Smooth muscle cell (in vitro differentiated cells): ENCODE data around the gene BFSP2. TPM values are rescaled to one million over a fixed set of nuclear protein-coding genes. Genes with fewer than 3 reads are reported as not detected.

Source experiments
- DNase-seq: peaks from one replicate; lab custom pipeline; 2025; ENCODE audit not compliant: unreplicated experiment; lab: John Stamatoyannopoulos, UW
- H2AFZ ChIP-seq: fragments of 200-600 bp; sonication (generic); 2 replicates; pipeline ENCODE4 v1.6.0; 2016; ENCODE audit warnings: antibody characterized with exemption, low read depth, mild to moderate bottlenecking
- H3F3A ChIP-seq: fragments of 200-600 bp; sonication (generic); 2 replicates; pipeline ENCODE4 v1.6.0; 2017; ENCODE audit warnings: antibody characterized with exemption, low read depth
- H3K27ac ChIP-seq: fragments of 200-600 bp; sonication (generic); 2 replicates; pipeline ENCODE4 v1.5.1; 2016; ENCODE audit warnings: low read depth, mild to moderate bottlenecking
- H3K27me3 ChIP-seq: fragments of 200-600 bp; sonication (generic); 2 replicates; pipeline ENCODE4 v1.6.1; 2016; ENCODE audit warnings: low read depth, mild to moderate bottlenecking
- H3K36me3 ChIP-seq: fragments of 200-600 bp; sonication (generic); 2 replicates; pipeline ENCODE4 v1.5.1; 2016; ENCODE audit warnings: low read depth
- H3K4me1 ChIP-seq: fragments of 200-600 bp; sonication (generic); 2 replicates; pipeline ENCODE4 v1.5.1; 2016; ENCODE audit warnings: low read depth
- H3K4me2 ChIP-seq: fragments of 200-600 bp; sonication (generic); 2 replicates; pipeline ENCODE4 v1.6.0; 2016; ENCODE audit warnings: mild to moderate bottlenecking
- H3K4me3 ChIP-seq: fragments of 200-600 bp; sonication (generic); 2 replicates; pipeline ENCODE4 v1.5.1; 2016; ENCODE audit warnings: mild to moderate bottlenecking
- H3K79me2 ChIP-seq: fragments of 200-600 bp; sonication (generic); 2 replicates; pipeline ENCODE4 v1.6.0; 2016; ENCODE audit warnings: low read depth, mild to moderate bottlenecking
- H3K9ac ChIP-seq: fragments of 200-600 bp; sonication (generic); 2 replicates; pipeline ENCODE4 v1.6.0; 2016; ENCODE audit warnings: low read depth
- H3K9me3 ChIP-seq: fragments of 200-600 bp; sonication (generic); replicated peaks from 2 replicates; pipeline ENCODE4 v1.5.1; 2016; ENCODE audit warnings: low read depth
- H4K20me1 ChIP-seq: fragments of 200-600 bp; sonication (generic); 2 replicates; pipeline ENCODE4 v1.6.0; 2016; ENCODE audit warnings: low read depth
- CTCF ChIP-seq: fragments of 200-600 bp; sonication (generic); IDR thresholded peaks from 2 replicates; pipeline ENCODE4 v1.5.1; 2017; ENCODE audit warnings: borderline replicate concordance, mild to moderate bottlenecking, antibody characterized with exemption; ENCODE audit not compliant: insufficient read depth, poor library complexity, severe bottlenecking
- WGBS: methylation state at CpG from one replicate; pipeline ENCODE4 v1.1.7; 2016; ENCODE audit warnings: low lambda C conversion rate; 5-methylcytosine and 5-hydroxymethylcytosine counted together
- polyA plus RNA-seq: library from polyadenylated mRNA; unstranded; fragments of >200 nt; fragmentation: Nextera tagmentation; extraction: Ambion mirVana; gene quantifications from 2 replicates; pipeline ENCODE4 v1.2.1, GENCODE V29; 2016
- total RNA-seq: library from RNA; depleted of rRNA; stranded (reverse); fragments of >200 nt; gene quantifications from 2 replicates; pipeline ENCODE4 v1.2.3, GENCODE V29; 2014

BFSP2 gene
- total and polyA plus RNA-seq, 2 experiments from 2014 or later = not detected

GRCh38 chr3:133366921-133367320, 32.9 kb upstream of the BFSP2 start:
- Histone ChIP-seq H3F3A (no peaks in the 10 kb centered on the region), H3K36me3 (no peaks in the 10 kb centered on the region), H3K9ac (no peak overlapping the region), H3K4me3 (no peak overlapping the region), H3K4me2 (no peak overlapping the region), H3K27me3 (no peaks in the 10 kb centered on the region), H4K20me1 (no peaks in the 10 kb centered on the region), H3K4me1 (peaks cover 7% of the 10 kb centered on the region), H3K27ac (no peak overlapping the region), H3K9me3 (no peaks in the 10 kb centered on the region), H3K79me2 (no peaks in the 10 kb centered on the region), H2AFZ (no peak overlapping the region)
- TF ChIP-seq CTCF = no peak
- 100% methylated on average over 2 of the region's 2 CpGs for WGBS
- no peak for DNase-seq

GRCh38 chr3:133367403-133367802, 32.5 kb upstream of the BFSP2 start:
- no peak for DNase-seq
- peaks cover 6% of the 10 kb centered on the region for H3K4me1 ChIP-seq
- no peak overlapping the region for H2AFZ ChIP-seq
- TF ChIP-seq CTCF = no peak
- no peaks in the 10 kb centered on the region for H3K9me3 ChIP-seq
- no peaks in the 10 kb centered on the region for H4K20me1 ChIP-seq
- H3K27ac ChIP-seq = no peak overlapping the region
- no peaks in the 10 kb centered on the region for H3K36me3 ChIP-seq
- H3K27me3 ChIP-seq = no peaks in the 10 kb centered on the region
- no peaks in the 10 kb centered on the region for H3F3A ChIP-seq
- no peaks in the 10 kb centered on the region for H3K79me2 ChIP-seq
- no peak overlapping the region for H3K9ac ChIP-seq
- H3K4me2 ChIP-seq = no peak overlapping the region
- no peak overlapping the region for H3K4me3 ChIP-seq
- 96% methylated on average over 3 of the region's 3 CpGs for WGBS

GRCh38 chr3:133367956-133368355, 31.9 kb upstream of the BFSP2 start:
- no peak overlapping the region for H3K4me2 ChIP-seq
- no peak overlapping the region for H2AFZ ChIP-seq
- WGBS = 91% methylated on average over 1 of the region's 1 CpG

More at GRCh38 chr3:133367956-133368355, 31.9 kb upstream of the BFSP2 start:
- no peak overlapping the region for H3K27ac ChIP-seq
- no peaks in the 10 kb centered on the region for H3F3A ChIP-seq
- TF ChIP-seq CTCF = no peak
- H3K9ac ChIP-seq = no peak overlapping the region
- no peaks in the 10 kb centered on the region for H3K36me3 ChIP-seq
- no peaks in the 10 kb centered on the region for H3K79me2 ChIP-seq
- H3K4me1 ChIP-seq = peaks cover under 1% of the 10 kb centered on the region
- no peaks in the 10 kb centered on the region for H4K20me1 ChIP-seq
- no peaks in the 10 kb centered on the region for H3K27me3 ChIP-seq
- no peak overlapping the region for H3K4me3 ChIP-seq
- no peaks in the 10 kb centered on the region for H3K9me3 ChIP-seq
- no peak for DNase-seq
